GM19043 (cell line): ENCODE data around the gene GLB1L2.

Experiments used
- ATAC-seq: cut with Tn5 transposase; IDR thresholded peaks from one replicate; pipeline ENCODE4 v1.9.1; 2021; ENCODE audit warnings: low read depth; ENCODE audit not compliant: unreplicated experiment

Gene GLB1L2

GRCh38 chr11:134416726-134417125 is 84.9 kb downstream of the GLB1L2 start:
- no peak for ATAC-seq

- no peak for ATAC-seq
Measured at GRCh38 chr11:134417871-134418840, 86.4 kb downstream of the GLB1L2 start.

- no peak for ATAC-seq
Measured at GRCh38 chr11:134423106-134423505, 91.3 kb downstream of the GLB1L2 start.

GRCh38 chr11:134425413-134425812 is 93.6 kb downstream of the GLB1L2 start:
- no peak for ATAC-seq
